Iris pigment epithelial cell (primary cell): ENCODE results near the gene PCDH18.
"Not testable (repeated sequence)": the region's sequence is repeated elsewhere in the genome, so short reads cannot be mapped to it uniquely, and the experiment has no call there.

Experiments used
- DNase-seq: peaks from one replicate; pipeline ENCODE4 v3.0.0-alpha.2; 2011; ENCODE audit warnings: low read depth

PCDH18 gene, protein sequence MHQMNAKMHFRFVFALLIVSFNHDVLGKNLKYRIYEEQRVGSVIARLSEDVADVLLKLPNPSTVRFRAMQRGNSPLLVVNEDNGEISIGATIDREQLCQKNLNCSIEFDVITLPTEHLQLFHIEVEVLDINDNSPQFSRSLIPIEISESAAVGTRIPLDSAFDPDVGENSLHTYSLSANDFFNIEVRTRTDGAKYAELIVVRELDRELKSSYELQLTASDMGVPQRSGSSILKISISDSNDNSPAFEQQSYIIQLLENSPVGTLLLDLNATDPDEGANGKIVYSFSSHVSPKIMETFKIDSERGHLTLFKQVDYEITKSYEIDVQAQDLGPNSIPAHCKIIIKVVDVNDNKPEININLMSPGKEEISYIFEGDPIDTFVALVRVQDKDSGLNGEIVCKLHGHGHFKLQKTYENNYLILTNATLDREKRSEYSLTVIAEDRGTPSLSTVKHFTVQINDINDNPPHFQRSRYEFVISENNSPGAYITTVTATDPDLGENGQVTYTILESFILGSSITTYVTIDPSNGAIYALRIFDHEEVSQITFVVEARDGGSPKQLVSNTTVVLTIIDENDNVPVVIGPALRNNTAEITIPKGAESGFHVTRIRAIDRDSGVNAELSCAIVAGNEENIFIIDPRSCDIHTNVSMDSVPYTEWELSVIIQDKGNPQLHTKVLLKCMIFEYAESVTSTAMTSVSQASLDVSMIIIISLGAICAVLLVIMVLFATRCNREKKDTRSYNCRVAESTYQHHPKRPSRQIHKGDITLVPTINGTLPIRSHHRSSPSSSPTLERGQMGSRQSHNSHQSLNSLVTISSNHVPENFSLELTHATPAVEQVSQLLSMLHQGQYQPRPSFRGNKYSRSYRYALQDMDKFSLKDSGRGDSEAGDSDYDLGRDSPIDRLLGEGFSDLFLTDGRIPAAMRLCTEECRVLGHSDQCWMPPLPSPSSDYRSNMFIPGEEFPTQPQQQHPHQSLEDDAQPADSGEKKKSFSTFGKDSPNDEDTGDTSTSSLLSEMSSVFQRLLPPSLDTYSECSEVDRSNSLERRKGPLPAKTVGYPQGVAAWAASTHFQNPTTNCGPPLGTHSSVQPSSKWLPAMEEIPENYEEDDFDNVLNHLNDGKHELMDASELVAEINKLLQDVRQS

DNA sequence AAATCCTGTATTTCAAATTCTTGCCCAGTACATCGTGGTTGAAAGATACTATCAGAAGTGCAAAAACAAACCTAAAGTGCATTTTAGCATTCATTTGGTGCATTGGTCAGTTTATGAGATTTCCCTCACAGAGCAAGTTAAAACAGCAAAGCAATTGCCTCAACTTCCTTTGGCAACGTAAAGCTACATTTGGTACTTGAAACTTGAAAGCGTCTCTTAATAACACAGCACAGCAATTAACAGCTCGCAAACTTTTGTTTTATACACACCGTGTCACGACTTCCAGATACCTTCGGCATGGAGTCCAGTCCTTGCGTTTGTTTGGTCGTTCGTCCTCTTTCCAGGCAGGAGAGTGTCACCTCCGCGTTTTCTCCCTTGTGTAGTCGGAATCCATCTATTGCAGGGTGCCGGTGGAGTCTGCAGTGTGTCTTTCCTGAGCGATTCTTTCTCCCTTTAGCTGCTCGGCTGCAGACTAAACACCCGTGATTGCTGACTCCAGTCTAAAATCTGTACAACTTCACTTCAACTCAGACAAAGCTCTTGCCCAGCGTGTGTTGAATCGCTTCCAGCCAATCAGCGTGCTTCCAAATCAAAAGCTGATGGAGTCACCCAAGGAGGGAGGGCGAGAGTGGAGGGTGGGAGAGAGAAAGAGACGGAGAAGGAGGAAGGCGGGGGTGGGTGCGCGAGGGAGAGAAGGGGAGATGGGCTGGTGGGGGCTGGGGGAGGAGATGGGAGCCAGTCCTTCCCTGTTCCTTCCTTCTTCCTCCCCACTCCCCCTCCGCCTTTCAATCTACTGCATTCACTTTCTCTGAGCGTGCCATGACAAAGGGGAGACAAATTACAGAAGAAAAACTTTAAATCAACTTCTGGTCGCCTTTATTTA lies at the start of gene PCDH18:
PCDH18 (minus strand) TSS at position 509 of the 883 bp plus-strand sequence; CDS start at position 103, 406 bp downstream.
- DNase-seq: peak; percentile 97

DNA sequence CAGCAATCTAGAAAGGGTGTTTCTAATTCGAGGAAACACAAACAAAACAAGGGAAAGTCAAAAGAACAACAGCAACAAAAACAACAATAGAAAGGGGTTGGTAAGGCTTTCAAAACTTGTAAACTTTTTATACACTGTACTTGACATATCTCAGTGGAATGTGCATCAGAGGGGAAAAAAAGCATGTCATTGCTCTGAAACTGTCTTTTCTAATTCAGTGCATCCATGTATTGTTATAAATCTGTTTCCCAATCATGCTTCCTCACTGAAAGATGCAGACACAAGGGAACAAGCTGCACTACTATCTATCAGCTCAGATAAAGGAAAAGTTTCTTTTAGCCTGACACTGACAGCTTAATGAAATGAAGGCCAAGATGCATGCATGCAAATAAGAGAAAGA lies 44.2 kb upstream of the PCDH18 start:
- DNase-seq: peak; percentile 8

DNA sequence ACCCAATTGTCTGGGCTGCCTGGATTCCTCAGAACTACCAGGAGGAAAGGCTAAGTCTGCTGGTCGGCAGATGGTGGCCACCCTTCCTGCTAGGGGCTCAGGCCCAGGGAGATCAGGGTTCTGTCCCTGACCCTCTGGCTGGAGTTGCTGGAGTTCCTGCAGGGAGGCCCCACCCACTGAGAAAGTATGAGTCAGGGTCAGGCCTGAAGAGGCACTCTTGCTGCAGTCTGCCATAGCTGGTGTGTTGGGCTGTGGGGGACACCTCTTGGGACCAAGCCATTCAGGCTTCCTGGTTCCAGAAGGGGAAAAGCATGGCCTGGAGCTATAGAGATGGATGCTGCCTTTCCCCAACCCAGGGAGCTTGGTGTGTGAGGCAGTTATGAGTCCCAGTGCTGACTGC lies 40.4 kb upstream of the PCDH18 start:
- DNase-seq: no peak

DNA sequence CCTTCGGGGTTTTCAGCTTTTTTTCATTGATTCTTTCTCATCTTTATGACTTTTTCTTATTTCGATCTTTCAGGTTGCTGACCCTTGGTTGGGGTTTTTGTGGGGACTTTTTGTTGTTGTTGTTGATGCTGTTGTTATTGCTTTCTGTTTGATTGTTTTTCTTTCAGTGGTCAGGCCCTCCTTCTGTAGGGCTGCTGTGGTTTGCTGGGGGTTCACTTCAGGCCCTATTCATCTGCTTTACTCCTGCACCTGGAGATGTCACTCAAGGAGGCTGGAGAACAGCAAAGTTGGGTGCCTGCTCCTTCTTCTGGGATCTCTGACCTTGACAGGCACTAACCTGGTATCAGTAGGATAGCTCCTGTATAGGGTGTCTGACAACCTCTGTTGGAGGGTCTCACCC lies 39.9 kb upstream of the PCDH18 start:
- DNase-seq: no peak

DNA sequence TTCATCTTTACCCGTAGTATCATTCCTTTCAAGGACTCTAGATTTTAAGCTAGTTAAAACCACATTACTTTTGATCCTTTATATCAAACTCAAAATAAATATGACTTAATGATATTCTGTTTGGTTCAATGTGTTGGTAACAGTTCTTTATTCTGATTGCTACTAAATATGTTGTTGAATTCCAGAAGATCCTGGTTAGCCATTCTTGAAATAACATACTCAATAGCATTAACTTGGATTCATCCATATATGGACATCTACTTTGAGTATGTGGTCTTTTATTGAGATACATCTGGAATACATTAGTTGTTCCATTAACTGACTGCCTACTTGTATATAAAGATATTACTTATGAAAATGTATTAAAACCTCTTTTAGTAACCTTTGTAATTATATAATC lies 27.5 kb upstream of the PCDH18 start:
- no peak for DNase-seq

DNA sequence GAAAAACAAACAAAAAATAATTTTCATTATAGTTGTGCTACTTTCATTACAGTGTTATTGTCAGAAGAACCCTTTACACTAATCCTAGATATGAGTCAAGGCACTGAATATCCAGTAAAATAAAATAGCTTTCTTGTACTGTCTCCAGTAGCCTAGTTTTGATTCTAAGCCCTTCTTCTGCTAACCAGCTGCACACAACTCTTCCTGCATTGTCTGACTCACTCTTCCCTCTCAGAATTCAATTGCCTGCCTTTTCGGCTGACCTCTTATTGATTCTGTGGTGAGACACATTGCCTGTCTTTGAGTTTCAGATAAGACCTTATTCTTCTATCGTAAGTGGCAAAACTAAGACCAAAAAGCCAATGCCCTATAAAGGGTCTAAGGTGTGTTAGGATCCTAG lies 26.7 kb upstream of the PCDH18 start:
- DNase-seq: peak; percentile 88

DNA sequence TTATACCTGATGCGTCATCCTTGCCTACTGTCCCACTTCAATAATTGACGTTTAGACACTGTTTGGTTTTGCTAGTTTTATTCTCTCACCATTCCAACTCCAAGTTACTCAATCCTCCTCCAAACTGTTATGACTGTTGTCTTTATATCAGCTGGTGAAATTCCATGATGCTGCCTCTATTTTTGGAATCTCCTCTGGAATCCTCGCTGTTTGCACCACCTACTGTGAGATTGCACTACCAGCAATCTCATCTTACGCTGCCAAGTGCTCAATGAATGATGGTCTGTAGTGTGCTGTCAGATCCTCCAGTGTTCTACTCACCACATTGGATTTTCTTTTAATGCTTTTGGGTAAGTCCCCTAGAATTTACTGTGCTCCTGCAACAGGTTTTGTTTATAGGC lies 13.2 kb upstream of the PCDH18 start:
- peak; percentile 60 for DNase-seq

DNA sequence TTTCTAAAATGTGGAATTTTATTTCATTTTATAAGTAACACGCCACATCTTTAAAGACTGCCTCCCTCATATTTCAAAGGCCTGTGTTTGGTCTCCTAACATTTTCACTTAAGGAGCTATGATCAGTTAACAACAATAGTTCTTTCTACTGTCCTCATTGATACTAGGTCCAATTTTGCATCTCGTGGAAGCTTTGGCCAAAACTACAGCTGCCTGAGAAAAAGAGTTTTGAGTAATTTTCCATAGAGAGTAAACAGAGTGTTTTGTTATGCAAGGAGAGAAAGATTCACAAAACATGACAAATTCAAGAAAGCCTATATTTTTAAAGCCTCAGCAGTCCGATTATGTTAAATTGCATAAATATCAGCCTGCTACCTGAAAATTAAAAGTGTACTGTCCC lies 11.4 kb upstream of the PCDH18 start:
- no peak for DNase-seq

DNA sequence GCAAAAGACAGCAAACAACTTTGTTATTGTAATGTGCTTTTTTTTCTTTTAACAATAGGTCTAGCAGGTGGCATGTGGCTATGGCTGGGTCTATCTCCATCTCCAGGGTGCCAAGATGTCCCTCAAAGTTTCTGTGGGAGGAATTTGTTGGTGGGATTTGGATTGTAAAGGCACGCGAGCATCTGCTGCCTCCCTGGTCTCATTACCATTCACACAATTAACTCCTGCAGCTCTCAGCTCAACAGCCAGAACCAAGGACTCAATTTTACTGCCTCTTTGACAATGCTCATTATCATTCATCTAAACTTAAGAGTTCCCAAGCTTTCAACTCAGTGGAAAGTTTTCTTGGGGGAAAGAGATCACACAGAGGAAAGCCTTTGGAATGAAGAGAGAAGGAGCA lies 10.9 kb upstream of the PCDH18 start:
- DNase-seq: no peak

DNA sequence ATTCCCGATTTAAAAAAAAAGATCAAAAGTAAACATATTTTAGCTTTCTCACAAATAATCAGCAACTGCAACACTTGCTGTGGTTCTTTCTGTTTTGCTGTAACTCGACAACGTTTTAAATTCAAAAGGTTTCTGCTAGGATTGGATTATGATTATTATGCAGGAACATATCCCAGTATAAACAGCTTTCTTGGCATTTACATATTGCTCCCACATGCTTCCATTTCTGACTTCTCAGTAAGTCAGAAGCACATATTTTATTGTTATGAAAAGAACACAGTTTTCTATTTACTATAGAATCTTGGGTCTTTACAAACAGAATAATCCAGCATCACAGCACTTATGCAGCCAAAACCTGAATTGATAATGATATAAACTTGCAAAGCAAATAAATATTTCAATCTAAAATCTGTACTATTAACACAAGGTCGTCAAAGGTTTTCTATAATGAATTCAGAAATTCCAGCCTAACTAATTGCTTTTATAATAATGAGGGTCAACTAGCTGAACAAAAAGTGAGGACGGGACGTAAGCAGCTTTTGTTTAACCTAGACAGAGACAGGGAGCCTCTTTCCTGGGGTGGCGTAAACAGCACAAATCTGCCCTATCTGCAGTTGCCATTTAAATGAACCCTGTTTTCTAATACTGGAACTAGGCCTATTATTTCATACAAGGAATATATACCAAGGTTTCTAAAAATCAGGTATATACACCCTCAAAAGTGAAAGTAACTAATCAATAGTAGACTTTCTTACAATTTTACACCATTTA lies 9.8 kb upstream of the PCDH18 start:
- no peak for DNase-seq

DNA sequence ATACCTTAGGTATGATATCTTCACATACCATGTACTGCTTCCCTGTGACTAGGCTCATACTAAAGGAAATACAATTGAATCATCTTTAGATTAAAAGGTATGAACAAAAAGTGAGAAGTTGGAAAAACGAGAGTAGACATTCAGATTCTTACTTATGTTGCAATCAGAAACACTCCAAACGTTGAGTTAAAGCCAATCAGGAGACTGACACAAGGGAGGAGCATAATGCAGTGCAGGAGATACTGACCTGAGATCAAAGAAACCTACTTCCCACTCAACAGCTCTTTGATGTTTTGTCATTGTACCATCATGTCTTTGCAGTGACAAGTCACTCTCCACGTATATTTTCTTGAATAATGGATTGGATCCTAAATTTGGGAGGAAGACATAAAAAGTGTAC lies 8.9 kb upstream of the PCDH18 start:
- DNase-seq: no peak

DNA sequence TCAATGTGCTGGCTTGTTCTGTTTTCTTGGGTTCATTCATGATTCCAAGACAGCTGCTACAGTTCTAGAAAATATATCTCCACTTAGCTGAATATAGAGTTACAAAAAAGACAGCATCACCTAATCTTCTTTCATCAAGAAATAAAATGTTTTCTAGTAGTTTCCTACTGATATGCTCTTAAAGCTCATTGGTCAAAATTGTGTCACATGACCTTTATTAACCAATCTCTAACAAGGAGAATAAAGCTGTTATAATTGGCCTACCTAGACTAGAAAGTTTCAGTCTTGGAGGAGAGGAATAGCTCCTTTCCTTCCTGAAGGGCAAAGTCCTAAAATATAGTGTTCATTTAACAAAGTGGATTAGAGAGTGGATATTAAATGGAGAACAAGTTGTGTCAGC lies 8.1 kb upstream of the PCDH18 start:
- no peak for DNase-seq

DNA sequence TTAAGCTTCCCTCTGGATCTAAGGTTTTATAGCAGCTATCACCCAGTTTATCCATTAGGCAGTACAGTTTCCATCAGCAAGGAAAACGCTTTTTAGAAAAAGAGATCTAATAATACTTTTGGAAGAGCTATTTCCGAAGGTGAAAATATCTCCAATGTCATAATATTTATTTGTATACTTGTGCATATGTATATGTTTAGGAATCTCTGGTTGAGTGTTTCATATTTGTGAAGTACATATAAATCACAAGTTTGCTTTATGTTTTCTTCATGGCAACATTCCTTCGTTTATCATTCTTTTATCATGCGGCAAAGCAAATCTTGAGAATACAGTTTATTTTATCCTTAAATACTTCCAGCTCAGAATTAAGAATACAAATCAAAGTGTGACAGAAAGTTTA lies 6.2 kb upstream of the PCDH18 start:
- DNase-seq: no peak

DNA sequence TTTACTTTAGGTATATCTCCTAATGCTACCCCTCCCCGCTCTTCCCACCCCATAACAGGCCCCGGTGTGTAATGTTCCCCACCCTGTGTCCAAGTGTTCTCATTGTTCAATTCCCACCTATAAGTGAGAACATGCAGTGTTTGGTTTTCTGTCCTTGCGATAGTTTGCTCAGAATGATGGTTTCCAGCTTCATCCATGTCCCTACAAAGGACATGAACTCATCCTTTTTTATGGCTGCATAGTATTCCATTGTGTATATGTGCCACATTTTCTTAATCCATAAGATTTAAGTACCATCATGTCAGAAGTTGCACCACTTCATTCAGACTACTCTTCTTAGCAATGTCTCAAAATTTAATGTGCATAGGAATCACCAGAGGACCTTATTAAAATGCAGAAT lies 5.5 kb upstream of the PCDH18 start:
- not testable (repeated sequence) for DNase-seq

DNA sequence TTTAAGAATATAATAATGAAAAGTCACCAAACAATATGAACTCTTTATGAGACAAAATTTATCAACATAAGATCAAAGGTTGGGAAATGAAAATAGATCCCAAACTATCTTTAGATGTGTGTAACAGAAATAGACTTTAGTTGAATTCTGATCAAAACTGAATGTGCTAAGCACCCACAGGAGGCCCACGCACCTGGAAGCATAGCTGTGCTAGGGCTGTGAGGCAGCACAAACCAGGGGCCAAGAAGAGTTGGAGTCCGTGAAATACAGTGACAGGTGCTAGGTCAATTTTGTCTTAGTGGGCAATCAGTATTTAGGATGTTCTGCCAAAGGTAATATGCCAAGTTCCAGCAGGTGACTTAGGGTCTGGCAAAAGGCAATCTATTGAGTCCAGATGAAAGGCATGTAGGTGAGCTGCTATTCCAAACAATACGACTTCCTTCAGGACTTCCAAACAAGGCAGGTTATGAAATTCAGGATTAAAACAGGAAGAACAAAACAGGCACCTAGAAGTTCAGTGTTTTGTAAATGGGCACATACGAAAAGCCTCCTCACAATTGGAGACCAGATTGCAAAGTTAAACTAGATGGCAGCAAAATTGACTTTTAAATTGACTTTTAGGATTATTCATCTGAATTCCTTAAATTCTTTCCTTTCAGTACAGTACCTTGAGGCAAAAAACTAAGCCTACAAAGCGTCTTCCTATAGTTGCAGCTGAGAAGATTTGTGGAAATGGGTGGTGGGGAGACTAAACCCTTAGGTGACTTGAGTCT lies 4.7 kb upstream of the PCDH18 start:
- no peak for DNase-seq

DNA sequence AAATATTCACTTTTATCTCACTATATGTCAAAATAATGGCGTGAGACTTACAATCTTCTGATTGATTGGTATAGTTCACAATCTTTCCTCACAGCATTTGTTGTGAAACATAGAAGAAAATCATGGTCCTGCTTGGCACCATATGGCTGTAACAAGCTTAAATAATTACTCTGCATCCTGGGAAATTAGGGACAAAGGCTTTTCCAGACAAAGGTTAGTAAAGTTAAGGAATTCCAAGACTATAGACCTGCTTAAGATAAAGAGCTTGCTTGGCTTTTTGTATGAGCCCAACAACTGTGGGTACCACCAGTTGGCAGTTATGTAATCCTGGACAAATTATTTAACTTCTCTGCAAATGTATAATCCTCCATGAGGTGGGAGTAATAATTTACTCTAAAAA lies 3.4 kb upstream of the PCDH18 start:
- no peak for DNase-seq

DNA sequence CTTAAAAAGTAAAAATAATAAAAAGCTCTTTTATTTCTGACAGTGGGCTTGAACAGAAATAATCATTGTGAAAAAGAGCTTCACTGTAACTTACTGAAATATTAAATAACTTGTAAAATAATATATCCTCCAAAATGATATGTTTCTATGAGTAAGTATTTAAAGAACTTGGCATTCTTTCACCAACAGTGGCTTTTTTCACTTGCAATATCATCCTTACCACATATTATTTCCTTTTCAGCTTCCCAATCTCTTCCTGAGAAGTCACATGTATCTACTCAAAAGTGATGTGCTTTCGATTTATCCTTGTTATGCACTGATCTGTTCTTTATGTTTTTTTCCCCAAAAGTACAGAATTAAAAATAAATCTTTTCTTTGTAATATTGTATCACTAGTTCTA lies 2.2 kb upstream of the PCDH18 start:
- DNase-seq: peak; percentile 63

DNA sequence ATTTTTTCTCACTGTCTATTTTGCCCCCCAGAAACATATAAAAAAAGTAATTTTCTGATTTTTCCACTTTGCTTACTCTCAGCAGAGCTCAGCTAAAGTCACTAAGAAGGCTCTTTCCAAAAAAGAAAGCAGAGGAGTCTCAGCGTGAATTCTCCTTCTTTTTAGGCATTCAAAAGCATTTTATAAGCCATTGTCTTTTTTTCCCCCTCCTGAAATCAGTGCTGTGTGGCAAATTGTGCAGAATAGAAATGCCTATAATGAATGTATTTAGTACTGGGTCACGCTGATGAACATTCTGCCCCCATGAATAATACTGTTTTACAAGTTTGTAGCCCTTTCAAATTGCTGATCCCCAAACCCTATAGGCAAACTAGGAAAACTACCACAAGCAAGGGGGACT lies 1.6 kb upstream of the PCDH18 start:
- no peak for DNase-seq

DNA sequence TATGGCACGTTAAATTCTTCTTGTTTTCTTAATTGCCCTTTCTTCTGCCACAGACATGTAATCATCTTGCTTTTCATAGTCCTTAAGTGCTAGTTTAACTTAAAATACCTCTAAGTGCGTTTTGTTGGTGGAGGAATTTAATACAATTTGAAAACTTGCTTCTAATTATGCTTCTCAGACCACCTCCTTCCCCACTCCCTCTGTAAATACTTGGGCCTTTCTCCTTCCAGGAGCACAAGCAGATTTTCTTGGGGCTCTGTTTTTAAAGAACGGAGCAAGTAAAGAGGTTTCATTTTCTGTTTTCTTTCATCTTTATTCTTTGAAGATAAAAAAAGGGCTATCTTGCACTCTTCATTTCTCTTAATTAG lies 559 bp upstream of the PCDH18 start:
- no peak for DNase-seq
